Lung (tissue), 12 donors: ENCODE data around the gene ARMC7. TPM values are rescaled to one million over a fixed set of nuclear protein-coding genes. Genes with fewer than 3 reads are reported as not detected.
"Not testable (repeated sequence)": the region's sequence is repeated elsewhere in the genome, so short reads cannot be mapped to it uniquely, and the experiment has no call there.

Source experiments
- ATAC-seq: fragments of 200-7000 bp; cut with Tn5 transposase; one replicate; pipeline ENCODE4 v1.9.1; 2020; ENCODE audit warnings: moderate number of reproducible peaks; ENCODE audit not compliant: insufficient read depth, low FRiP score
- DNase-seq, 3 donors: peaks; one replicate each; pipeline ENCODE4 v3.0.0-alpha.2; 2013 to 2017
- H3K27ac ChIP-seq, 2 donors: one replicate each; pipeline ENCODE4 v1.5.1; 2013; ENCODE audit warnings: mild to moderate bottlenecking in 2 of 2, moderate library complexity in 2 of 2, control low read depth in 1 of 2, inconsistent platforms in 1 of 2, low read depth in 1 of 2, low read length in 1 of 2
- H3K27me3 ChIP-seq, 3 donors: one replicate each; pipeline ENCODE4 v1.5.1; 2013; ENCODE audit warnings: low read length in 2 of 3; ENCODE audit not compliant: control insufficient read depth in 3 of 3, insufficient read depth in 3 of 3
- H3K36me3 ChIP-seq, 4 donors: one replicate each; pipeline ENCODE4 v1.5.1; 2013; ENCODE audit warnings: low read length in 4 of 4, mild to moderate bottlenecking in 1 of 4, moderate library complexity in 1 of 4; ENCODE audit not compliant: control insufficient read depth in 4 of 4, insufficient read depth in 4 of 4
- H3K4me1 ChIP-seq, 5 donors: one replicate each; pipeline ENCODE4 v1.5.1; 2013; ENCODE audit warnings: low read length in 5 of 5, mild to moderate bottlenecking in 2 of 5, moderate library complexity in 1 of 5; ENCODE audit not compliant: control insufficient read depth in 5 of 5, insufficient read depth in 5 of 5
- H3K4me3 ChIP-seq: one replicate; pipeline ENCODE4 v1.5.1; 2013; ENCODE audit warnings: mild to moderate bottlenecking, control low read depth, moderate library complexity
- H3K9ac ChIP-seq, 2 donors: one replicate each; pipeline ENCODE4 v1.5.1; 2013; ENCODE audit warnings: low read length in 2 of 2, control low read depth in 1 of 2; ENCODE audit not compliant: insufficient read depth in 1 of 2
- H3K9me3 ChIP-seq, 4 donors: one replicate each; pipeline ENCODE4 v1.5.1; 2013; ENCODE audit warnings: low read length in 3 of 4, mild to moderate bottlenecking in 1 of 4, moderate library complexity in 1 of 4; ENCODE audit not compliant: control insufficient read depth in 4 of 4, insufficient read depth in 3 of 4
- CTCF ChIP-seq: IDR thresholded peaks from 2 replicates; pipeline ENCODE4 v1.5.1; 2012; ENCODE audit warnings: mild to moderate bottlenecking; ENCODE audit errors: control extremely low read depth, extremely low read depth
- WGBS, 2 donors: extraction: QIAGEN DNeasy Blood & Tissue Kit; methylation state at CpG; one replicate each; pipeline ENCODE4 v1.1.7; 2013; 5-methylcytosine and 5-hydroxymethylcytosine counted together
- polyA plus RNA-seq, 2 donors: library from polyadenylated mRNA; stranded (reverse); fragments of 200-250 nt; gene quantifications; one replicate each; pipeline ENCODE4 v1.2.1, GENCODE V29; 2013
- total RNA-seq, 2 donors: library from RNA; depleted of rRNA in 1 of 2; stranded (reverse); fragments of >200 nt in 1 of 2; gene quantifications; one replicate each; pipeline ENCODE4 v1.2.1, GENCODE V29; 2014 to 2021
- donor health status: control.
- donor health status: control.
- donor health status: Bipolar disorder and iron deficiency.
- donor health status: healthy.
- donor health status: DM: yes; HTN: yes; CAD: no.

ARMC7 gene
- total and polyA plus RNA-seq, 4 donors, result 8.1 to 19.2 (median 11.8) TPM

- DNase-seq (no peak), ATAC-seq (no peak)
- Histone ChIP-seq H3K4me1 (peaks cover 0 to 20% (median 3%) of the 10 kb centered on the region in 5 donors), H3K9me3 (no peaks in the 10 kb centered on the region), H3K36me3 (peaks cover 0 to 2% (median under 1%) of the 10 kb centered on the region in 4 donors), H3K4me3 (no peak overlapping the region), H3K9ac (no peak overlapping the region), H3K27ac (no peak overlapping the region), H3K27me3 (no peaks in the 10 kb centered on the region)
- WGBS, 2 donors, result 93 to 94% methylated on average over 3 of the region's 3 CpGs
- no peak for TF ChIP-seq CTCF
Measured at GRCh38 chr17:75155191-75155601, 45.4 kb downstream of the ARMC7 start.

- H3K4me3 ChIP-seq, H3K27me3 ChIP-seq, DNase-seq: not testable (repeated sequence)
Measured at GRCh38 chr17:75158480-75158879, 48.7 kb downstream of the ARMC7 start.

GRCh38 chr17:75159196-75160031 is 49.6 kb downstream of the ARMC7 start:
- TF ChIP-seq CTCF, result no peak
- 88 to 94% methylated on average over 4 of the region's 4 CpGs for WGBS, 2 donors
- no peak overlapping the region for H3K4me3 ChIP-seq
- no peaks in the 10 kb centered on the region for H3K9me3 ChIP-seq
- ATAC-seq (no peak), DNase-seq (no peak)
- no peak overlapping the region for H3K27ac ChIP-seq
- no peaks in the 10 kb centered on the region for H3K27me3 ChIP-seq
- H3K4me1 ChIP-seq, result peaks cover 0 to 4% (median 0%) of the 10 kb centered on the region in 5 donors
- H3K9ac ChIP-seq, result no peak overlapping the region
- peaks cover 0 to 7% (median 3%) of the 10 kb centered on the region in 4 donors for H3K36me3 ChIP-seq

More at GRCh38 chr17:75158480-75158879, 48.7 kb downstream of the ARMC7 start:
- not testable (repeated sequence) for ATAC-seq, H3K9ac ChIP-seq, H3K4me1 ChIP-seq, H3K36me3 ChIP-seq, H3K27ac ChIP-seq, H3K9me3 ChIP-seq
- WGBS, 2 donors, result 96% methylated on average over 8 of the region's 8 CpGs

GRCh38 chr17:75160211-75160610 is 50.4 kb downstream of the ARMC7 start:
- 87 to 92% methylated on average over 5 of the region's 5 CpGs for WGBS, 2 donors
- peaks cover 0 to 10% (median 4%) of the 10 kb centered on the region in 4 donors for H3K36me3 ChIP-seq
- ATAC-seq, result no peak
- no peak overlapping the region for H3K27ac ChIP-seq
- TF ChIP-seq CTCF, result no peak
- no peaks in the 10 kb centered on the region for H3K4me1 ChIP-seq
- DNase-seq, result no peak
- no peaks in the 10 kb centered on the region for H3K27me3 ChIP-seq
- H3K4me3 ChIP-seq, result no peak overlapping the region
- H3K9ac ChIP-seq, result no peak overlapping the region
- H3K9me3 ChIP-seq, result no peaks in the 10 kb centered on the region
